Kidney (tissue), 14 donors: ENCODE results near the gene FGGY. TPM values are rescaled to one million over a fixed set of nuclear protein-coding genes. Genes with fewer than 3 reads are reported as not detected.

Experiments
- DNase-seq, 5 donors: peaks; one replicate each; pipeline ENCODE4 v3.0.0-alpha.2; 2013 to 2020
- FAIRE-seq: peaks from 2 replicates; lab custom pipeline; 2012; peaks lifted over from hg19 to GRCh38; lab: Jason Lieb, UNC
- H3K27ac ChIP-seq, 2 donors: one replicate each; pipeline ENCODE4 v1.7.0; 2013; ENCODE audit warnings: low read depth in 2 of 2, low read length in 2 of 2, inconsistent platforms in 1 of 2
- H3K27me3 ChIP-seq: one replicate; pipeline ENCODE4 v1.7.1; 2013; ENCODE audit warnings: low read length, inconsistent platforms; ENCODE audit not compliant: control insufficient read depth, insufficient read depth
- H3K36me3 ChIP-seq, 3 donors: one replicate each; pipeline versions ENCODE4 v1.7.0 to v1.7.1; 2013; ENCODE audit warnings: low read length in 3 of 3, control low read depth in 1 of 3, inconsistent platforms in 1 of 3; ENCODE audit not compliant: insufficient read depth in 3 of 3, control insufficient read depth in 2 of 3
- H3K4me1 ChIP-seq, 3 donors: one replicate each; pipeline versions ENCODE4 v1.7.0 to v1.7.1; 2013; ENCODE audit warnings: low read length in 3 of 3, inconsistent platforms in 1 of 3, low read depth in 1 of 3; ENCODE audit not compliant: control insufficient read depth in 2 of 3, insufficient read depth in 2 of 3
- H3K4me3 ChIP-seq, 3 donors: one replicate each; pipeline versions ENCODE4 v1.7.0 to v1.8.1; 2013; ENCODE audit warnings: low read length in 3 of 3, control low read depth in 1 of 3, inconsistent platforms in 1 of 3
- H3K9ac ChIP-seq, 3 donors: one replicate each; pipeline versions ENCODE4 v1.7.0 to v1.7.1; 2013; ENCODE audit warnings: low read length in 3 of 3, control low read depth in 1 of 3, inconsistent platforms in 1 of 3
- H3K9me3 ChIP-seq, 3 donors: one replicate each; pipeline versions ENCODE4 v1.7.0 to v1.7.1; 2013; ENCODE audit warnings: low read length in 3 of 3, control low read depth in 1 of 3, inconsistent platforms in 1 of 3; ENCODE audit not compliant: control insufficient read depth in 2 of 3, insufficient read depth in 1 of 3
- intact Hi-C: fragments of 100-400 bp; cut with DNase I; formaldehyde crosslinking; loops from one replicate; pipeline ENCODE4 v1.11.1; 2022
- polyA plus RNA-seq: library from polyadenylated mRNA; stranded (reverse); fragments of 350-450 nt; fragmentation: Illumina TruSeq; extraction: RNeasy Lipid Tissue Mini Kit (QIAGEN cat#74804); gene quantifications from one replicate; pipeline ENCODE4 v1.2.3, GENCODE V29; 2014; ENCODE audit warnings: low read depth, low replicate concordance; ENCODE audit not compliant: insufficient read depth
- total RNA-seq: library from RNA; stranded (reverse); fragmentation: NEBNext Ultra II Directional; extraction: Animal tissue kit (Norgen Biotek cat#: 25700); gene quantifications from one replicate; pipeline ENCODE4 v1.2.1, GENCODE V29; 2021
- TF ChIP-seq, protein P1 (sequence below): IDR thresholded peaks from 3 replicates; pipeline ENCODE4 v1.5.1; 2012; ENCODE audit warnings: mild to moderate bottlenecking, moderate library complexity, borderline replicate concordance; ENCODE audit not compliant: insufficient read depth; ENCODE audit errors: extremely low read depth
- donor health status: control.
- donor health status: control.
- donor health status: control.
- donor health status: control.
- donor health status: control.
- donor health status: DM: yes; HTN: yes; CAD: no.
- donor health status: Normal renal cell carcinoma (clear cell type).

Gene FGGY
- total and polyA plus RNA-seq, 2 donors from 2014 or later, result 11.2 to 31.0 TPM

DNA sequence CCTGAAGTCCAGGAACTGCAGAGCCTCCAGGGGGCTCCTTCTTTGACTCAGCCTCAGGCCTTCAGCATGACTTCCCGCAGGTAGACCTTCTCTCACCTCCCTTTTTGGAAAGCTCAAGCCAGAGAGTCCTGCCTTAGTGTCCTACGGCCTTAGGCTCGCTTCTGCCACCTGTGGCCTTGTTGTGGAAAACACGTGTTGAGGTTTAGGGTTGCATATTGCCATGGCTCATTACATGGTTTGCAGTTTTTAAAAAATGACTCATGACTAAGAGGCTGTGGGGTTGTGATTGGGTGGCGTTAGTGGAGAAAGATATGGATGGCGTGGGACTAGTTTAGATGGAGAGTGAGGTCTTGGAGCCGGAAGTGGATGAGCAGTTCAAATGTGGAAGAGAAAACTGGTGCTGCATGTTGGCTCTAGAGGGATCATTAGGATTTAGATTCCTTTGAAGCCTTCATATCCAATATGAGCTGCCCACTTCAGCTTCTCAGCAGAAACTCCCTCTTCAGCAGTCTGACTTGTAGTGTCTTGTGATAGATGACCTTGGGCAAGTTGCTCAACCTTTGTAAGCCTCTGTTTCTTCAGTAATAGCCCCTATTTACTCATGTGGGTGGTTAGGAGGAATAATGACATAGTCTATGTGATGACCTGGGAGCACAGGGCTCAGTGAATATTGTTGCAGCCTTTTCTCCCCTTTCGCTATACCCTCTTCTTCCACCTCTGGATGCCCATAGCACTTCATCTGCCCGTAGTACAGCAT, 6.5 kb upstream of the FGGY start:
- peak in 4 of 5 donors; percentile 19 to 70 (median 58) for DNase-seq
- H3K27me3 ChIP-seq, result no peaks in the 10 kb centered on the region
- no peak overlapping the region for H3K27ac ChIP-seq
- no peak for FAIRE-seq
- peaks cover 0 to 2% (median 0%) of the 10 kb centered on the region in 3 donors for H3K4me1 ChIP-seq
- no peak overlapping the region for H3K4me3 ChIP-seq
- TF ChIP-seq, protein P1, sequence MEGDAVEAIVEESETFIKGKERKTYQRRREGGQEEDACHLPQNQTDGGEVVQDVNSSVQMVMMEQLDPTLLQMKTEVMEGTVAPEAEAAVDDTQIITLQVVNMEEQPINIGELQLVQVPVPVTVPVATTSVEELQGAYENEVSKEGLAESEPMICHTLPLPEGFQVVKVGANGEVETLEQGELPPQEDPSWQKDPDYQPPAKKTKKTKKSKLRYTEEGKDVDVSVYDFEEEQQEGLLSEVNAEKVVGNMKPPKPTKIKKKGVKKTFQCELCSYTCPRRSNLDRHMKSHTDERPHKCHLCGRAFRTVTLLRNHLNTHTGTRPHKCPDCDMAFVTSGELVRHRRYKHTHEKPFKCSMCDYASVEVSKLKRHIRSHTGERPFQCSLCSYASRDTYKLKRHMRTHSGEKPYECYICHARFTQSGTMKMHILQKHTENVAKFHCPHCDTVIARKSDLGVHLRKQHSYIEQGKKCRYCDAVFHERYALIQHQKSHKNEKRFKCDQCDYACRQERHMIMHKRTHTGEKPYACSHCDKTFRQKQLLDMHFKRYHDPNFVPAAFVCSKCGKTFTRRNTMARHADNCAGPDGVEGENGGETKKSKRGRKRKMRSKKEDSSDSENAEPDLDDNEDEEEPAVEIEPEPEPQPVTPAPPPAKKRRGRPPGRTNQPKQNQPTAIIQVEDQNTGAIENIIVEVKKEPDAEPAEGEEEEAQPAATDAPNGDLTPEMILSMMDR, result peak; percentile 48
- no peak overlapping the region for H3K9ac ChIP-seq
- intact Hi-C loops, result no loop called here
- no peaks in the 10 kb centered on the region for H3K36me3 ChIP-seq
- H3K9me3 ChIP-seq, result no peaks in the 10 kb centered on the region

DNA sequence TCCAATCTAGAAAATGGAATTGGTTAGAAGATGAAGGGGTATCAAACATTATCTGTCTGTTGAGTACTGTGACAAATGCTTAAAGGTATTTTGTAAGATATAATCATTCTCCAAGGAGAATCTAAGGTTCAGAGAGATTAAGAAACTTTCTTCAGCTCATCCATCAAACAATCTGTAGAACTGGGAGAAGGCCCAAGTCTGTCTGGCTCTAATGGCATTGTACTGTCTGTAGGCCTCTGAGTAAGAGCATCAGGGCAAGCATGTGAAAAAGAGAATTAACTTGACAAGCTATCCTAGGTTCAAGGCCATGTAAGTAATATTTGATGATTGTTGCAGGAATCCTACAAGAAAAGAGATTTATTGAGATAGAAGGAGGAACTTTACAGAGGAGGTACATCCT, 5.3 kb upstream of the FGGY start:
- no peak for FAIRE-seq
- Histone ChIP-seq H3K36me3 (no peaks in the 10 kb centered on the region), H3K27me3 (no peaks in the 10 kb centered on the region), H3K9ac (no peak overlapping the region), H3K27ac (no peak overlapping the region), H3K4me1 (peaks cover 0 to 4% (median 0%) of the 10 kb centered on the region in 3 donors), H3K9me3 (no peaks in the 10 kb centered on the region), H3K4me3 (no peak overlapping the region)
- intact Hi-C loops, result no loop called here
- TF ChIP-seq, protein P1, result no peak
- no peak for DNase-seq

DNA sequence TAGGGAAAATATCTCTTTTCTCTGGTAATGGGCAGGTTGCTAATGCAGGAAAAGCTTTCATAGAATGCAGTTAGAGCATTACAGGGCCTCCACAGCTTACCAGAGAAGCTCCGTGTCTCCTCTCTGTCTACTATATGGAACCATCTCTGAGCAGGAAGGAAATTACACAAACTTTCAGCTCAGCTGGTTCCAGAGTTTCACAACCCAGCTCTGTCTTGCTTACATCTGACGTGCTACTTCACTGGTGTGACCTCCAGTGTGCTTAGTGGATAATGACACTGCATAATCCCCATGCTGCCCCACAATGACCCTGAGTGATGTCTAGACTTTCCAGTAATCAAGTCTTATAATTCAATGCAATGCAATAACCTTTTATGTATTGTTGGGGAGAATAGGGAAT, 4.3 kb upstream of the FGGY start:
- no peak overlapping the region for H3K27ac ChIP-seq
- FAIRE-seq (no peak), DNase-seq (peak in 2 of 5 donors; percentile 12 to 47)
- H3K4me1 ChIP-seq, result peaks cover 0 to 4% (median 3%) of the 10 kb centered on the region in 3 donors
- intact Hi-C loops, result no loop called here
- H3K27me3 ChIP-seq, result no peaks in the 10 kb centered on the region
- H3K9me3 ChIP-seq, result no peaks in the 10 kb centered on the region
- no peak overlapping the region for H3K4me3 ChIP-seq
- no peaks in the 10 kb centered on the region for H3K36me3 ChIP-seq
- TF ChIP-seq, protein P1, result no peak
- H3K9ac ChIP-seq, result no peak overlapping the region
